CD4-positive, alpha-beta T cell treated with Interleukin-12 subunit alpha and Interleukin-12 subunit beta, for 1 hour (primary cell): ENCODE measurements around the gene PLA2G2A.
"Not testable (repeated sequence)": the region's sequence is repeated elsewhere in the genome, so short reads cannot be mapped to it uniquely, and the experiment has no call there.

Experiments used
- DNase-seq: peaks from one replicate; pipeline ENCODE4 v3.0.0-alpha.2; 2020

The PLA2G2A gene

GRCh38 chr1:19971664-19972063, 7.8 kb downstream of the PLA2G2A start:
- DNase-seq: no peak

DNA sequence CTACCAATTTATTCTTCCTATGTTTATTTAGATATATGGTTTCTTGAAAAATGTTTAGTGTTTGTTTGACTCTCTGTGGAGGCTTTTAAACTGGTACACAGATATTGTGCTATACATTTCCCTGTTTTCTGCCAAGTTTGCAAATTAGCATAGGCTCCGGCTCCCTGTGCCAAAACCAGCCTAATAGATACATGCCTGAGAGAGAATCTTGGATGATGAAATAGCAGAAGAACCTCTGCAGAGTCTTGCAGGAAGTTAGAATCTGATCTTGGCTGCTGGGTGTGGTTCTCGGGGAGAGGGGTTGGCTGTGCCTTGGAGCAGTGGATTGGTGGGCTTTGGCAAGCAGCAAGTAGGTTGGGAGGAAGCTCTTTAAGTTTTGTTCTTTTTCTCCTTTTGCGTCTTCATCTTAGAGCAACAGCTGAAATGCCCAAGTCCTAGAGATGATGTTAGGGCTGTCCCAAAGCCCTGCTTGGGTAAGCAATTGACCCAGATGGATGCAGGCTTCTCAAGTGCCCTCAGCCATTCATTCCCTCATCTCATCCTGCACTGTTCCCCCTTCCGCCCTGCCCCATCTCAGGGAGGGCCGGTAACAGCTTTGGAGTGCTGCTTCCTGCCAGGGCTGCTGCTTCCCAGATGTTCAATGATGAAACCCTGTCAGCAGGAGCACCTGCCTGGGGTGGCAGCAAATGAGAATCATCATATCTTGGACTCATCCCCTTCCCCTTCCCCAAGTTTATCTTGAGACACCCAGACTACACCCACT, 9.3 kb downstream of the PLA2G2A start:
- DNase-seq: no peak

DNA sequence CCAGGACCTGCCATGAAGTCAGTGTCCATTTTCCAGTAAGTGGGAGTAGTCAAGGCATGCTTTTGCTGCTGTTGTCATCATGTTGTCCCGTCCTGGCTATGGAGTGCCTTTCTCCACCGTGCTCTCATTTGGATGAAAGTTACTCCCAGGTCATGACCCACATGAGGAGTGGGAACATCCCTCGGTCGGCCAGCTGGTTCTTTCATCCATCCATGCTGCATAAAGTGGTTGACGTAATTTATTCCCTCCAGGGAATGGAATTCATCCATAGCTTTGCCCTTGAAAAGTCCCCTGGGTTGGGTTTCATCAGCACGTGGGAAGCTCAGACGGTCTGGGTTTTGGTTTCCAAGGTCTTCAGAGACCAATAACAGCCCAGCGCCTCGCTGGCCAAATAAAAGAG, 11.6 kb downstream of the PLA2G2A start:
- no peak for DNase-seq

- DNase-seq: no peak
Measured at GRCh38 chr1:19964542-19964941, 14.9 kb downstream of the PLA2G2A start.

DNA sequence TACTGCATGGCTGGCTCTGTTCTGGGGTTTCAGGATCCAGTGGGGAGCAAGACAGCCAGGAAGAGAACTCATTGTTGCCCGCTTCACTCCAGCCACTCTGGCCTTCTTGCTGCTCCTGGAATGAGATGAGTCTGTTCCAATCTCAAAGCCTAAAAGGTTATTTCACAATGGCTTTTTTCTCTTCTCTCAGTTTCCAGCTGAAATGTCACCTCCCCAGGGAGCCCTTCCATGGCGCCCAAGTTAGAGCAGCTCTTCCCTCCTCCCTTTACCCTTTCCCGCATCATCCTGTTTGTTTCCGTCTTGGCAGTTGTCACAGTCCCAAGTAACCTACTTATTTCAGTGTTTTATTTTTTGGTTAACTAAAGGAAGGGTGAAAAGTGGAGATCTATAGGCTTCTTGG, 15.8 kb downstream of the PLA2G2A start:
- DNase-seq: no peak

DNA sequence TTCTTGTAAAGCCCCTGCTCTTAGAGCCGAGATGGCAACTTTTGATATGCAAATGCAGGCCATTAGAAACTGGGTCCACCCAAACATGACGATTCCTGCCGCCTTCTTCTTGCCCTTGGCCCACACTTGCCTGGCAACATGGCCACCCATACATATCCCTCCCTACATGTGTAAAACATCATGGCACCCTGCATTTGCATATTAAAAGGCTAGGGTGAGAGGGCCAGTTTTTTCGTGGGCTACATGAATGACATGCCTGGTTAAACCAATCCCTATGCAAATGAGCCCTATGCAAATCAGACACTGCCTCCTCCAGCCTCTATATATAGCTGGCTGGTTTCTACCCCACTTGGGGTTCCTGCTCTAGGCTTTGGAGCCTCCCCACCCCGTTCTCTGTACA, 18.8 kb downstream of the PLA2G2A start:
- DNase-seq: no peak

DNA sequence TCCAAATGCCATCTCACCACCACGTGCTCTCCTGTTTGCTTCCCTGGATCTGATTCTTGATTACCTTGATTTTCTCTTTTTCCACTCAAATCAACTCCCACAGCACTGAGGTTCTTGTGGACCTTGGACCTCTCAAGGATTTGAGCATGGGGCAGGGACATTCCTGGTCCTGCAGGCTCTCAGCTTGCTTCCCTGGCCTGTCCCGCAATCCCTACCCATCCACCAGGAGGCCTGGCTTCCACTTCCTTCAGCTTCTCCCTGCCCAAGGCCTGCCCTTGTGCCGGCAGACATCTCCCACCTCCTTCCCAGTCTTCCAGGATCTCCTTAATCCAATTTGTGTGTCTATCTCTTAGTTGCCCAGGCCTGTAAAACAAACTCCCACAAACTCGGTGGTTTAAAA, 21.6 kb downstream of the PLA2G2A start:
- no peak for DNase-seq

DNA sequence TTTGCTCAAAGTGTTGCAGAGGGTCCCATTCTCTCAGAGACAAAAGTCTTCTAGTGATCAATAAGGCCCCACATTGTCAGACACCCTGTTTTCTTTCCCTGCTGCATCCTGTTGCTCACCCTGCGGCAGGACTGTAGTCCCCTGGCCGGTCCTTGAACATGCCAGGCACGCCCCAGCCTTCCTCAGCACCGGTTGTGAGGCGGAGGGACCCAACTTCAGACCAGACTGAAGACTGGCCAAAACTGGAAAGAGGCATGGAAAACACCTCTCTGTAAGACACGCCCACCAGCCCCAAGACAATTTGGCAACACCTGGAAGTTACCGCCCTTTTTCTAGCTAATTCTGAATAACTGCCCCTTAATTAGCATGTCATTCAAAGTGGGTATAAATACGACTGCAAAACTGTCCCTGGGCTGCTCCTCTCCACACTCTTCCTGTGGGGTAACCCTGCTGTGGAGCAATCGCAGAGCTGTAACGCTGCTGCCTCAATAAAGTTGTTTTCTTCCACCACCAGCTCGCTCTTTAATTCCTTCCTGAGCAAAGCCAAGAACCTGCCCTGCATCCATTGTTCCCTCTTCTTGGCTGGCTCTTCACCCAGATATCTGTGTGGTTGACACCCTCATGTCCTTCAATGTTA, 23.8 kb downstream of the PLA2G2A start:
- DNase-seq: no peak

DNA sequence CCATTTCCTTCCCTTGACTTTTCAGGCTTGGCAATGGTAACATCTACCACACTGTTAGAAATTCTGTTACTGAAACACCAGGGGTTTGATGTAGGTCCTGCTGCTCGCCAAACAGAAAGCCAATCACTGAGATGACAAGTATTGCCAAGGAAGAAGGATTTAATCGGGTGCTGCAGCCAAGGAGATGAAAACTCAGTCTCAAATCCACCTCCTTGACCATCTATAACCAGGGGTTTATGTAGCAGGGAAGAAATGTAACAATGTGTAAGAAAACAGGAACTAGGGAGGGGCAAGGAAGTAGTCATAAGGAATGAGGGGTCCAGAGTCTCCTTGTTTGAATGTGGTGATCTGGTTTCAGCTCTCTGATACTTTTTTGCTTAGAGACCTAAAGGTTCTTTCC, 25.4 kb downstream of the PLA2G2A start:
- no peak for DNase-seq

- DNase-seq: no peak
Measured at GRCh38 chr1:19949016-19949415, 30.4 kb downstream of the PLA2G2A start.

DNA sequence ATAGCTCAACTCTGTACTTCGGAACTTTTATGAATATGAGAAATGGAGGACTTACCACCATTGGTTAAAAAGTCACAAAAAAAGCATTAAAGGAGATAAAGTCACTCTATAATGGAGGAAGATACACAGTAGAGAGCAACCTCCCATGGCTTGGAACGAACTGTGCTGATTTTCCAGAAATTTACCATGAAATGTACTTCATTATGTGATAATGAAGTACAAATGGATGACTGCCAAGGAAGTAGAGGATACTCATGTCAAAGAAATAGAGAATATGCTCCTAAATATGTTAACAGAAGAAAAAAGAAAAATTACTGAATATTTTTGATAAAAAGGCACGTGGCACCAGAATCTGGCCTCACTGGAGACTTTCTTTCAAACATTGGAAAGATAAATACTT, 32.4 kb downstream of the PLA2G2A start:
- no peak for DNase-seq

DNA sequence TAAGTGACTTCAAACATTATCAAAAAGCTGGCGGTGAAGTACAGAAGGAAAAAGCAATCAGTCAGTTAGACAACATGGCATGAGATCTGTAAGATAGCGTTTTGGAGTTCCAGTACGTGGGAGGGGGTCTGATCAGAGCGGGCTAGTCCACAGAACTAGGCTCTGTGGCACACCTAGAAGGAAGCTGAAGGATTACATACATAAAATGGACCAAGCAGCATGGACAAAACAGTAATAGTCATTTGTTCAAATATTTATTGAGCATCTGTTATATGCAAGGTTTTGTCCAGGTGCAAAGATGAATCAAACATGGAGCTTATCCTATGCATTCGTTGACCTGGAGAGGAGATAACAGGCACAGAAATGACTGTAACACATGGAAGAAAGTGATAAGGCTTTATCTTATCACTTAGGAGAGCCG, 33.1 kb downstream of the PLA2G2A start:
- DNase-seq: no peak

DNA sequence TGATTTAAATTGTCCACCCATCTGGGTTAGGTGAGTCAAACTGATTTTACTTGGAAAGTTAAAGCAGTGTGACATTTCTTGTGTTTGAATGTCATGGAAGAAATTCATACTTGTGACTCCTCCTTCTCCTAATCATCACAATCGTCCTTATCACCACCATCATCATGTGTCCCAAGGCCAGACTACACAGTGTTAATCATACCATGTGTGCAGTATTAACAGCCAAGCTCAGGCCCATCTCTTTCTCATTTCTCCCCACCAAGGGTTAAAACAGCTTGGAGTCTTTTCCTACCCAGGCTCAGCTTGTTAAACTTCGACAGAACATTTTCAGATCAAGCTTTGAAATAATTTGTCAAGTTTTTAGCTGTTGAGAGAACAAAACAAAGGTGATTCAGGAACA, 33.5 kb downstream of the PLA2G2A start:
- no peak for DNase-seq

GRCh38 chr1:19942657-19943056, 36.8 kb downstream of the PLA2G2A start:
- DNase-seq: no peak

GRCh38 chr1:19942088-19942487, 37.3 kb downstream of the PLA2G2A start:
- no peak for DNase-seq

DNA sequence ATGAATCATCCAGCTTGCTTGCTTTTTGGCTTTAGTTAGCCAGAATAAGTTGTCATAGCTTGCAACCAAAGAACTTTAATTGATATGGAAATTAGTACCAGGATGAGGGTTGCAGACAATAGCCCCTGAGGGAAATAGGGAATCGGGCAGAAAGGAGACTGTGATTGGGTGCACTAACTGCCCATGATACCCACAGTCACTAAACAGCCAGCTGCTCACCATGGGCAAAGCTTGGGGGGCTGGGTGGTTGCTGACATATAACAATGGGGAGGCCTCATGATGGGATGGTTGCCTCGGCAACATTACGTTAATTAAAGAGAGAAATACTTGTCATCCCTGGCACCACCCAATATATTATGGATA, 38.2 kb downstream of the PLA2G2A start:
- DNase-seq: no peak

DNA sequence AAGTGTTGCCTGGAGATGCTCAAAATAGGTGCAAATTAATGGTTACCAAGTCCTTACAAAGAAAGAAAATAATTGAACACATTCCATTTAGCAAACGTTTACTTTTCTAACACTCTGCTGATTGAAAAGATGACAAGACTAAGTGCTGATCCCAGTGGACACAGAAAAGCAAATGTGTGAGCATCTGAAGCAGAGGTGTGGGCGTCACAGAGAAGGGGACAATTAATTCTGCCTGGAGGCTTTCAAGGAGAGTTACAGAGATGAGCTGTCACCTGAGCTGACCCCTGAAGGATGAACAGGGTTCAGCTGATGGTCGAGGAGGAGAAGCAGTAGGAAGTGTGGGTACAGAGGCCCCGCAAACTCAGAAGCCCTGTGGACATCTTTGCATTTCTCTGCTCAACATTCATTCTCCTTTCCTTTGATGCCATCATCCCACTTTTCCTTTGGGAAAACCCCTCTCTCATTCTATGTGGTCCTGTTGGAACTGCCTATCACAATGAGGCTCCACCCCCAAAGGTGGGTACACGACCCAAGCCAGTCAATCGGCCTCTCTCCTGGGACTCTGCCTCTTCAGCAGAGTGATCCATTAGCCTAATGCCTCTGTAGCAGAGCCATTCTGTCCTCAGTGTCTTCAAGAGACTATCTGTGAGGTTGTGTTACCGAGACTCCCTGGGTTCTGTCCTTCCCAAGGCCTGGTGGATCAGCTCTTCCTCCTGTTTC, 38.8 kb downstream of the PLA2G2A start:
- DNase-seq: no peak

GRCh38 chr1:19938472-19938871, 40.9 kb downstream of the PLA2G2A start:
- no peak for DNase-seq

DNA sequence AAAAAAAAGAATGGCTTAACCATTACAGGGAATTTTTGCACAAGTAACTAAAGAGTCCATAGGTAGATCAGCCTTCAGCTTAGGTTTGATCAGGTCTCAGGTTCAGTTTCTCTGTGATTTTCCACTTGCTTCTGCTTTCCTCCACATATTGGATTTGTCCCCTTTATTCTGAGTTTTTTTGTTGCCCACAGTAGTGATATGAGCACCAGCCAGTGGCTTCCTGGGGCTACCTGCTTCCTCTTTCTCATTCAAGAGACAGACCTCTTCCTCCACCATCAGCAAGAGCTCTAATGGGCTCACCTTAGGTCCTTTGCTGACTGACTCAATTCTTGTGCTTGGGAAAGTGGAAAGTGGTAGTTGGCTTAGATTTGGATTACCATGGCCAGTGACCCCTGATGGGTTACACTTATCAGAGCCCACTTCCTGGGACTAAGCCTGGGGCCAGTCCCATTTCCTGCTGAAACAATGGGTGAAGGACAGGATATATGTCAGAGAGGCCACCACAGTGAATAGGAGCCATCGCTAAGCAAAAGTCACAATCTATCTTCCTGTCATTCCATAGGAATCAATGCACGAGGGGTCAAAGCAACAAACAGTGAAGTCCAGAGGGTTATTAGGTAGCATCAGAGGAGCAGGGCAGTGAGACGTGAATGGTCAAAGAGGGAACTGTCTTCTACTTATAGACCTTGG, 43.2 kb downstream of the PLA2G2A start:
- no peak for DNase-seq

DNA sequence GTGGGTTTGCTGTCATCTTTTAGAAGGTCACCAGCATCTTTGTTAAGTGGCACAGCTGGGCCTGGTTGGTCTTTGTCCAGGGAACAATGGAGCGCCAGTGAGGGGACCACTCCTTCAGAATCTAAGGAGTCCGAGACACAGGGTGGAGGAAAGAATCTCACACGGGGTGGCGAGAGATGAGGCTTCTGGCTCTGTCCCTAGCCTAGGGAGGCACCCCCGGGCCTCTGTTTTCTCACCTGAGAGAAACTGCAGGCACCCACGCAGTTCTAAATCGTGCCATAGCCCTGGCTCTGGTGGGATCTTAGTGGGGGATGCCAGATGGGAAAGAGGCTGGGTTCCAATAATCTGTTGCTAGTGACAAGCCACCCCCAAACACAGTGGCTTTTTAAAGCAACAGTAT, 45.1 kb downstream of the PLA2G2A start:
- DNase-seq: no peak

DNA sequence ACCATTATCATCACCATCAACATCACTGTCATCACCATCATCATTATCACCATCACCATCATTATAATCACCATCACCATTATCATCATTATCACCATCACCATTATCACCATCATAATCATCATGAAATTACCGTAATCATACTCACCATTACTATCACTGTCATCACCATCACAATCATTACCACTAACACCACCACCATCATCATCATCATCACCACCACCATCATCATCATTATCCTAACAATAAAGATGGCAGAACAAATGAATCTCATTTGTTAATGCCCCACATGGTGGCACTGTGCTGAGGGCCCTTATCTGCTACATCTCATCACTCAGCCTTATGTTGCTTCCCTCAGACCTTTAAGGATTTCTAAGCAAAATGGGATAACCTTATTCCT, 46.6 kb downstream of the PLA2G2A start:
- DNase-seq: no peak

- DNase-seq: not testable (repeated sequence)
Measured at GRCh38 chr1:19927130-19927421, 52.3 kb downstream of the PLA2G2A start.

- no peak for DNase-seq
Measured at GRCh38 chr1:19926296-19927129, 52.9 kb downstream of the PLA2G2A start.
